Measurements from ENCODE around the gene ZMIZ1.

DNA sequence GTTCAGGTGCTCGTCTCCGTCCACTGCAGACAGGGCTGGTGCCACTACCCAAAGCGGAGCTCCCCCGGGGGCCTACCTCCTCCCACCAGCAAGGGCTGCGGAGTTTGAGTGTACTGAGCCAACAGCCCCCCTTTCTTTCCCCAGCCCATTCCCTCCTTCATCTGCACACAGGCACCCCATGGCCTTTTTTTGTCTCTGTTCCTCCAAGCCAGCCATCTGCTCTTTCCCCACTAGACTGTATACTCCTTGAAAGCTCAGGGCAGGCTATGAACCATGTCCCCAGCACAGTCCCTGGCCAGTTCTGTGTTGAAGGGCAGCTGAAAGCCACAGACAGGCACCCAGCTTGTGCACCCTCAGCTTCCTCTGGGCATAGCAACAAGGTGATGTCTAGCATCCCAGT, 99.4 kb downstream of the ZMIZ1 start:
- TF ChIP-seq, protein P1, sequence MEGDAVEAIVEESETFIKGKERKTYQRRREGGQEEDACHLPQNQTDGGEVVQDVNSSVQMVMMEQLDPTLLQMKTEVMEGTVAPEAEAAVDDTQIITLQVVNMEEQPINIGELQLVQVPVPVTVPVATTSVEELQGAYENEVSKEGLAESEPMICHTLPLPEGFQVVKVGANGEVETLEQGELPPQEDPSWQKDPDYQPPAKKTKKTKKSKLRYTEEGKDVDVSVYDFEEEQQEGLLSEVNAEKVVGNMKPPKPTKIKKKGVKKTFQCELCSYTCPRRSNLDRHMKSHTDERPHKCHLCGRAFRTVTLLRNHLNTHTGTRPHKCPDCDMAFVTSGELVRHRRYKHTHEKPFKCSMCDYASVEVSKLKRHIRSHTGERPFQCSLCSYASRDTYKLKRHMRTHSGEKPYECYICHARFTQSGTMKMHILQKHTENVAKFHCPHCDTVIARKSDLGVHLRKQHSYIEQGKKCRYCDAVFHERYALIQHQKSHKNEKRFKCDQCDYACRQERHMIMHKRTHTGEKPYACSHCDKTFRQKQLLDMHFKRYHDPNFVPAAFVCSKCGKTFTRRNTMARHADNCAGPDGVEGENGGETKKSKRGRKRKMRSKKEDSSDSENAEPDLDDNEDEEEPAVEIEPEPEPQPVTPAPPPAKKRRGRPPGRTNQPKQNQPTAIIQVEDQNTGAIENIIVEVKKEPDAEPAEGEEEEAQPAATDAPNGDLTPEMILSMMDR (IDR thresholded peaks at IDR 0.05), result no peak
- TF ChIP-seq POLR2A (IDR thresholded peaks at IDR 0.05), result no peak

All from adrenal gland (tissue), 5 donors.